ENCODE data around the gene NFXL1.

NFXL1 gene

DNA sequence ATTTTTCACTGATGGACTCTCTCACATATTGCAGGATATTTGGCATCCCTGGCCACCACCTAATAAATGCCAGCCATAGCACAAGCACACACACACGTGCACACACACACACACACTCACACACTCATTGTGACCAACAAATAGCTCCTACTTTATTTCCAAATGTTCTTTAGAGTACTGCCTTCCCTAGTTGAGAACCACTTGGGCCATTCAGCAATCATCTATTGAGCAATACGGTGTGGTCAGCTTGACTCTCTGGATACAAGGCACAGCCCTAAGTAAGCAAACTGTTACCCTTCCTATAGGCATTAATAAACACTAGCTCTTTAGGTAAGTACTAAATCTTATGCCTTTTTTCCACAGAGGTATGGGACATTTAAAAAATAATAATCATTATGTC lies 97.6 kb downstream of the NFXL1 start:
- no peak for DNase-seq (ENCODE audit: low read depth in 1 of 2, low spot score in 1 of 2)
- Histone ChIP-seq H3K27ac (replicated peaks) (no peak overlapping the region), H3K27me3 (ENCODE audit: insufficient read depth, poor library complexity, severe bottlenecking) (no peaks in the 10 kb centered on the region), H3K4me3 (replicated peaks; ENCODE audit: insufficient read depth, low read length) (no peak overlapping the region)
- no peak for TF ChIP-seq GABPA (IDR thresholded peaks at IDR 0.05; ENCODE audit: low read depth)
- TF ChIP-seq REST (IDR thresholded peaks at IDR 0.05; ENCODE audit: insufficient replicate concordance, low read depth): no peak
- TF ChIP-seq SPI1 (IDR thresholded peaks at IDR 0.05; ENCODE audit: borderline replicate concordance, low read depth): no peak
- TF ChIP-seq, protein P1, sequence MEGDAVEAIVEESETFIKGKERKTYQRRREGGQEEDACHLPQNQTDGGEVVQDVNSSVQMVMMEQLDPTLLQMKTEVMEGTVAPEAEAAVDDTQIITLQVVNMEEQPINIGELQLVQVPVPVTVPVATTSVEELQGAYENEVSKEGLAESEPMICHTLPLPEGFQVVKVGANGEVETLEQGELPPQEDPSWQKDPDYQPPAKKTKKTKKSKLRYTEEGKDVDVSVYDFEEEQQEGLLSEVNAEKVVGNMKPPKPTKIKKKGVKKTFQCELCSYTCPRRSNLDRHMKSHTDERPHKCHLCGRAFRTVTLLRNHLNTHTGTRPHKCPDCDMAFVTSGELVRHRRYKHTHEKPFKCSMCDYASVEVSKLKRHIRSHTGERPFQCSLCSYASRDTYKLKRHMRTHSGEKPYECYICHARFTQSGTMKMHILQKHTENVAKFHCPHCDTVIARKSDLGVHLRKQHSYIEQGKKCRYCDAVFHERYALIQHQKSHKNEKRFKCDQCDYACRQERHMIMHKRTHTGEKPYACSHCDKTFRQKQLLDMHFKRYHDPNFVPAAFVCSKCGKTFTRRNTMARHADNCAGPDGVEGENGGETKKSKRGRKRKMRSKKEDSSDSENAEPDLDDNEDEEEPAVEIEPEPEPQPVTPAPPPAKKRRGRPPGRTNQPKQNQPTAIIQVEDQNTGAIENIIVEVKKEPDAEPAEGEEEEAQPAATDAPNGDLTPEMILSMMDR (IDR thresholded peaks at IDR 0.05; ENCODE audit: insufficient read depth, low read length): no peak
- no peak for TF ChIP-seq POLR2AphosphoS5 (IDR thresholded peaks at IDR 0.05; ENCODE audit: low read depth)

DNA sequence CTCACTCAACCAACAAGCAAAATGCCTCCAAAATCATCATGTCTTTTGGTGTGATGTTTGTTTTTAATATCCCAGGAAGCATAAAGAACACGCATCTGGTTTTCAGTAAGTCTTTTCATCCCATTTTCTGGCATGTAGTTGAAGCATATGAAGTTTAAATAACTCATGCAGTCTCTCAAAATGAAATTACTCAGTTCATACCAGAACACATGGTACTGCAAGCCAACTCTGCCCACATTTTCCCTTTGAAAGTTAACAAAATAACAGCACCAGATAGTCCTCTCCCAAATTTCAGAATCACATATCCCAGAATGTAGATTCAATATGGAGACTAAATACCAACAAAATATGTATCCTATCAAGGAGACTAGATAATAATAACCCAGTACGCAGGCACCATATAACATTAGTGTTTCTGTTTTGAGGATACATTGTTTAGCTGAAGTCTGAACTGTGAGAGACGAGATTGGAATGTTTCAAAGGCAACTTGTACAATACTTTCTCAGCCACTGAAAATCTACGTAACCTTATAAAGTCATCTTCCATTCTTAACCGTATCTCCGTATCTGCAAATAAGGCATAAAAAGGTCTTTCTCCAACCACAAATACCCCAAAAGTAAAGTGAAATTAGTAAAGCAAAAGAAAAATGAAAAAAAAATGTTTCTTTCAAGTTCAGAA lies 99.6 kb downstream of the NFXL1 start:
- DNase-seq (ENCODE audit: low read depth in 1 of 2, low spot score in 1 of 2): no peak
- no peak for TF ChIP-seq GABPA (IDR thresholded peaks at IDR 0.05; ENCODE audit: low read depth)
- TF ChIP-seq, protein P1 (IDR thresholded peaks at IDR 0.05; ENCODE audit: insufficient read depth, low read length): no peak
- Histone ChIP-seq H3K27me3 (ENCODE audit: insufficient read depth, poor library complexity, severe bottlenecking) (no peaks in the 10 kb centered on the region), H3K27ac (replicated peaks) (no peak overlapping the region), H3K4me3 (replicated peaks; ENCODE audit: insufficient read depth, low read length) (no peak overlapping the region)

DNA sequence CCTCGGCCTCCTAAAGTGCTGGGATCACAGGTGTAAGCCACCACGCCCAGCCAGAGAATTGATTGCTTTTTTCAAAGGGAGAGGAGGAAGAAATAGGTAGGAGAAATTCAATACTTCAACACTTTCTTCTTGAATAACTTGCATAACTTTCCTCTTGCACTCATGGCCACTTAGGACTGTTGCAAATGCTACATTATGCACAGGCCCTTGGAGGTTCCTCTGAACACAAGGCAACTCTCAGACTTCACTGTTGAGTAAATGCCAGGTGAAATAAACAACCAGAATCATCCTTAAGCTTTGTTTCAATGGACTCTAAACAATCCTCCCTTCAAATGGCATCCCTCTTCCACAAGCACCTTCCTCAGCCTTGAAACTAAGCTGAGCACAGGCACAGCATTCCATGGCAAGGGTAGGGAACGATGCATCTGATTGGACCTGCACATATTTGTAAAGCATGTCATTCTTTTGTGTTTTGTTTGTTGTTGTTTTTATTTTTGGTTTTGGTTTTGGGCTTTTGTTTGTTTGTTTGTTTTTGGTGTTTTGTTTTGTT lies 104.7 kb downstream of the NFXL1 start:
- H3K27me3 ChIP-seq (ENCODE audit: insufficient read depth, poor library complexity, severe bottlenecking): no peaks in the 10 kb centered on the region
- TF ChIP-seq, protein P1 (IDR thresholded peaks at IDR 0.05; ENCODE audit: insufficient read depth, low read length): no peak
- TF ChIP-seq SPI1 (IDR thresholded peaks at IDR 0.05; ENCODE audit: borderline replicate concordance, low read depth) (no peak), REST (IDR thresholded peaks at IDR 0.05; ENCODE audit: insufficient replicate concordance, low read depth) (no peak), POLR2AphosphoS5 (IDR thresholded peaks at IDR 0.05; ENCODE audit: low read depth) (no peak), GABPA (IDR thresholded peaks at IDR 0.05; ENCODE audit: low read depth) (no peak)
- no peak overlapping the region for H3K27ac ChIP-seq (replicated peaks)
- no peak overlapping the region for H3K4me3 ChIP-seq (replicated peaks; ENCODE audit: insufficient read depth, low read length)
- DNase-seq (ENCODE audit: low read depth in 1 of 2, low spot score in 1 of 2): no peak

DNA sequence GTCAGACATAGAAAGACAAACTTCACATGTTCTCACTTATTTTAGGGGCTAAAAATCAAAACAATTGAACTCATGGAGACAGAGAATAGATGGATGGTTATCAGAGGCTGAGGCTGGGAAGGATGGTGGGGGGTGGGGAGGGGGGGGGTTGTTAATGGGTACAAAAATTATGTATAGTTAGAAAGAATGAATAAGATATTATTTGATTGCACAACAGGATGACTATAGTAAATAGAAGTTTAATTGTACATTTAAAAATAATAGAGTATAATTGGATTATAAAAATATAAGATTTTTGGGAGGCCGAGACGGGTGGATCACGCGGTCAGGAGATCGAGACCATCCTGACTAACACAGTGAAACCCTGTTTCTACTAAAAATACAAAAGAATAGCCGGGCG lies 109.8 kb downstream of the NFXL1 start:
- DNase-seq (ENCODE audit: low read depth in 1 of 2, low spot score in 1 of 2): no peak
- TF ChIP-seq SPI1 (IDR thresholded peaks at IDR 0.05; ENCODE audit: borderline replicate concordance, low read depth) (no peak), GABPA (IDR thresholded peaks at IDR 0.05; ENCODE audit: low read depth) (no peak)
- TF ChIP-seq, protein P1 (IDR thresholded peaks at IDR 0.05; ENCODE audit: insufficient read depth, low read length): no peak
- no peaks in the 10 kb centered on the region for H3K27me3 ChIP-seq (ENCODE audit: insufficient read depth, poor library complexity, severe bottlenecking)
- no peak overlapping the region for H3K4me3 ChIP-seq (replicated peaks; ENCODE audit: insufficient read depth, low read length)
- no peak overlapping the region for H3K27ac ChIP-seq (replicated peaks)
